GM21737 (cell line): Measurements from ENCODE around the gene STS.

Experiments used
- ATAC-seq: cut with Tn5 transposase; IDR thresholded peaks from one replicate; pipeline ENCODE4 v1.9.1; 2021; ENCODE audit warnings: mild to moderate bottlenecking, moderate library complexity; ENCODE audit not compliant: unreplicated experiment

STS gene

GRCh38 chrX:7147413-7147977 is at the start of gene STS:
Gene STS (plus strand): TSS chrX:7147712. CDS start chrX:7253200, 105,488 bp downstream.
- ATAC-seq = peak; percentile 45

DNA sequence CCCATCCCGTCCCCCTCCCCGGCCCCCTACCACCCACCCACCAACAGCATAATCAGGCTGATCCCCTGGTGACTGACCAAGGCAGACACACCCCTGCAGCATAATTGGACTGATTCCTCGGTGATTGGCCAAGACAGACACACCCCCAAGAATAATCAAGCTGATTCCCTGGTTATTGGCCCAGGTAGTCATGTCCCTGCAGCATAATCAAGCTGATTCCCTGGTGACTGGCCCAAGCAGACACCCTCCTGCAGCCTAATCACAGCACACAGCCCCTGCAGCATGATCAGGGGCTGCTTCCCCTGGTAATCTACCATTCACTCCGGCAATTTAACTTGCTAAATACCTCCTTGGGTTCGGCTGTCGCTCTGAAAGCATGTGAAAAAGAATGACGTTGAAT is 47.5 kb upstream of the STS start:
- no peak for ATAC-seq

DNA sequence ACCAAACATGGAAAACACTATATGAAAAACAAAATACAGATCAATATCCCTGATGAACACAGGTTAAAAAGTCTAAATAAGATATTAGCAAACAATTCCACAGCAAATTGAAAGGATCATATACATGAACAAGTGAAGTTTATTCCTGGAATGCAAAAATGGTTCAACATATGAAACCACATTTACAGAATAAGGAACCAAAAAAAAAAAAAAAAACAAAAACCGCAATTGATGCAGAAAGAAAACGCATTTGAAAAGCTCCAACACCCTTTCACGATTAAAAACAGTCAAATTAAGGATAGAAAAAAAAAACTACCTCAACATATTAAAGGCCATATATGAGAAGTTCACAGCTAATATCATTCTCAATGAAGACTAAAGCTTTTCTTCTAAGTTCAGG is 45.4 kb upstream of the STS start:
- ATAC-seq = no peak

DNA sequence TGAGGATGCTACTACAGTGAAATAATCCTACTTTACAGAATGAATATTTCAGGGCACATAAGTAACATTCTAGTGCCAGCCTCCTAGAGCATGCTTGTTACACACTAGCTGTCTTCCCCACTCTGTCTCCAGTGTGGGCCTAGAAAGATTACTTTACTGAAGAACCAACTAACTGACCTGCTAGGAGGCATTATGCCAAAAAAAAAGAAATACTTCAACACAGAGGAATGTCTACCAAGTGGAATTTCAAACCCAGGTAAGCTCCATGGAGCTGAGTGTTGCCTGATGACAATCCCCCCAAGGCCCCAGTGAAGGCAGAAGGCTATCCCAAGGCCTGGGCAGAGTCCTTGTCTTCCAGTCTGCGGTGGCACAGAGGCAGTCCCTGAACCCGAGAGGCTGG is 40.9 kb upstream of the STS start:
- no peak for ATAC-seq

GRCh38 chrX:7108030-7108429 is 39.5 kb upstream of the STS start:
- no peak for ATAC-seq

DNA sequence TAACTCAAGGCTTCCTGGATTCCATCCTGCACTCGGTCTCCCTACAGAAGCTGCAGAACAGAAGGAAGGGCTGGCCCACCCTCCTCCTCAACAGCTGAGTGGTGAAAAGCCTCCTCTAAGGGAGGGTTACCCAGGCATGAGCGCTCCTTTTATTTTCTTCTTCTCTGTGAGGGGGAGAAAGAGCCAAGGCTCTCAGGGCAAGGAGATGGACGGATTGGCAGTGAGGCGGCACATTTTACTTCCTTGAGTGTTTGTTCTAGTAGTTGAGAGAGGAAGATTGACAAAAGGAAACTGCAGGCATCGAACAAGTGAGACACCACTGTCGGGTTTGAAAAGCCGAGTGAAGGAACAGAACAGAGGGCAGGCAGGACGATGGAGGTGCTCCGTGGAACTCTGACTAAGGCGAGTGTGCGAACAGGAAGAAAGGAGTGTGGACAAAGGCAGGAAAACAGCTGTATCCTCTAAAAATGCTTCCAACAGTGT is 38.4 kb upstream of the STS start:
- no peak for ATAC-seq

- peak; percentile 68 for ATAC-seq
These were observed 37.4 kb upstream of the STS start for GRCh38 chrX:7109838-7110793.

GRCh38 chrX:7110821-7111276 is 36.7 kb upstream of the STS start:
- peak; percentile 47 for ATAC-seq

GRCh38 chrX:7111518-7111917 is 36.0 kb upstream of the STS start:
- ATAC-seq = no peak

DNA sequence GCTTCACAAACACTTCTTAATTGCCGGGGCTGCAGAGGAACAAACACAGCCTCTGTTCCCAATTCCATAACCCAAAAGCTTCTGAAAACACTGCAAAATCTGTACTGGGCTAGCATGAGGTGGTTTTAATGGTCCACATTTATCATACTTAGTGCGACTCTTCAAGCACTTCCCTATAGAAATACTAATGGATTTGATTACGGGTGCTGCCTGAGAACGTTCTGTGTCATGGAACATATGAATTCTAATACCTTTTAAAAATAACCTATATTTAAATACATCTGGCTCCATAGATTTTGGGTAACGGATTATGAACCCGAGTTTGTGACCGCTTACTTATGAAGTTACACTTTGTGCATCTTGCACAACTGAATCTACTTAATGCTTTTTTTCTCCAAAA is 35.4 kb upstream of the STS start:
- no peak for ATAC-seq

GRCh38 chrX:7115557-7115956 is 32.0 kb upstream of the STS start:
- ATAC-seq = peak; percentile 53

- ATAC-seq = no peak
These were observed 31.4 kb upstream of the STS start for GRCh38 chrX:7116081-7116480.

GRCh38 chrX:7117587-7117986 is 29.9 kb upstream of the STS start:
- ATAC-seq = peak; percentile 38

- ATAC-seq = no peak
These were observed 27.3 kb upstream of the STS start for GRCh38 chrX:7119950-7120877.

GRCh38 chrX:7120878-7121219 is 26.7 kb upstream of the STS start:
- no peak for ATAC-seq

GRCh38 chrX:7127056-7127455 is 20.5 kb upstream of the STS start:
- no peak for ATAC-seq

DNA sequence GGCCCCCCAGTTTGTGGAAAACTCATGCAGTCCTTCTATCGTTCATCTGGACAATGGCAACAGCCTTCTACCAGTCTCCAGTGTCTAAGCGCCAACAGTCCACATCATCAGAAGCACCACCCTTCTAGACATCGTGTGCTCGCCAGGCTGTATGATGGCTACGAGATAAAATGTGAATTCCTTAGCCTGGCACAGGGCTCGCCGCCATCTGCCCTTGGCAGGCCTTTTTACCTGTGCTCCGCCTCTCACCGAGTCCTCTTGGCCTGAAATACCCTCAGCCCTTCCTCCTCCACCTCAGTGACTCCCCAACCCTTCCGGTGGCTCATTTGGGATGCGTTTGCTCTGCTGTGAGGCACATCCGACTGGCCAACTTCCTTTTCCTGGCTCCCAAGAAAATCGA is 15.9 kb upstream of the STS start:
- no peak for ATAC-seq

GRCh38 chrX:7132335-7133049 is 15.0 kb upstream of the STS start:
- peak; percentile 65 for ATAC-seq

DNA sequence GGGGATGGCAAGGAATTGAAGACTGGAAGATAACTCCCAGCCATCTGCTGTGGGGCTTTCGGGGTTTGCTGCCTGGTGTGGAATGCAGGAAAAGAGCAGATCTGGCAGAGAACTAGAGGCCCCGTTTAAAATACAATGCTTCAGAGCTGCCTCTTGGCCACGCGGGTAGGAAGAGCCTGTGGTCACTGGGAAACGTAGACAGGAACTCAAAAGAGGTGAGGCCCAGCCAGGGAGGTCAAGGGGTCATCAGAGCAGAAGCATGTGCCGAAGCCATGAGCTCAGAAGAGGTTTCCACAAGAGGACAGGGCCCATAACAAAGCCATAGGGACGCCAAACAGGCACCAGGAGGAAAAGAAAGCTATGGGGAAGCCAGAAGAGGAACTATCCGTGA is 14.5 kb upstream of the STS start:
- ATAC-seq = no peak

DNA sequence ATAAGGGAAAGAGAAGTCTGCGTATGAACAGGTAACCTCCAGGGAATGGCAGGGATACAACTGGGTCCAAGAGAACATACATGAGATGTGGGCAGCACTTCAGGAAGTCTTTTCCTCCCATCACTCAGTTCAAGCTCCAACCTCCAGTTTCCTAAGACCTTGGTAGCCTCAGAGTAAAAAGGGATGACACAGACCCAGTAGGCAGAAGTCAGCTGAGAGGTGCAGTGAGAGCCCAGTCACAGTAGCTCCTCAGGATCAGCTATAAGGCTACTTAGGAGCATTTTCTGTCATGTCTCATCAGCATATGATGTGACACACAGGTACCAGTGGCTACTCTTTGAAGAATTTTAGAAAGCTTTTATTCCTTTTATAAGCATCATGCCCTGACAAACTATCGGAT is 12.5 kb upstream of the STS start:
- no peak for ATAC-seq
